HG03460 (cell line): ENCODE measurements around the gene WIPF2.
A peak's percentile ranks its signal among the peaks of the same experiment; 100 is the strongest.
"Not testable (repeated sequence)": the region's sequence is repeated elsewhere in the genome, so short reads cannot be mapped to it uniquely, and the experiment has no call there.

ENCODE experiments used
- ATAC-seq: cut with Tn5 transposase; IDR thresholded peaks from one replicate; pipeline ENCODE4 v1.9.1; 2021; ENCODE audit not compliant: unreplicated experiment

WIPF2 gene

GRCh38 chr17:40191237-40192208 lies 27.6 kb upstream of the WIPF2 start:
- peak; percentile 67 for ATAC-seq

- no peak for ATAC-seq
Measured at GRCh38 chr17:40192961-40193360, 26.1 kb upstream of the WIPF2 start.

GRCh38 chr17:40194821-40195220 lies 24.3 kb upstream of the WIPF2 start:
- no peak for ATAC-seq

- ATAC-seq: no peak
Measured at GRCh38 chr17:40197550-40197949, 21.6 kb upstream of the WIPF2 start.

GRCh38 chr17:40197965-40198456 lies 21.1 kb upstream of the WIPF2 start:
- ATAC-seq: not testable (repeated sequence)

GRCh38 chr17:40198576-40198975 lies 20.5 kb upstream of the WIPF2 start:
- no peak for ATAC-seq

GRCh38 chr17:40203131-40203530 lies 16.0 kb upstream of the WIPF2 start:
- ATAC-seq: no peak

GRCh38 chr17:40206193-40206592 lies 12.9 kb upstream of the WIPF2 start:
- not testable (repeated sequence) for ATAC-seq

GRCh38 chr17:40209404-40210093 lies 9.6 kb upstream of the WIPF2 start:
- no peak for ATAC-seq

GRCh38 chr17:40213914-40214313 lies 5.2 kb upstream of the WIPF2 start:
- not testable (repeated sequence) for ATAC-seq

GRCh38 chr17:40218006-40218739 lies 931 bp upstream of the WIPF2 start:
- no peak for ATAC-seq

- no peak for ATAC-seq
Measured at GRCh38 chr17:40219594-40220338, 662 bp downstream of the WIPF2 start.

- no peak for ATAC-seq
Measured at GRCh38 chr17:40224718-40225550, 5.8 kb downstream of the WIPF2 start.

- ATAC-seq: not testable (repeated sequence)
Measured at GRCh38 chr17:40229146-40229545, 10.0 kb downstream of the WIPF2 start.

- ATAC-seq: no peak
Measured at GRCh38 chr17:40230670-40231069, 11.6 kb downstream of the WIPF2 start.

- ATAC-seq: not testable (repeated sequence)
Measured at GRCh38 chr17:40231928-40232327, 12.8 kb downstream of the WIPF2 start.

- ATAC-seq: no peak
Measured at GRCh38 chr17:40241252-40241834, 22.2 kb downstream of the WIPF2 start.

- no peak for ATAC-seq
Measured at GRCh38 chr17:40242774-40243173, 23.7 kb downstream of the WIPF2 start.

- ATAC-seq: no peak
Measured at GRCh38 chr17:40243761-40244160, 24.7 kb downstream of the WIPF2 start.
